Measurements from ENCODE around the gene ICAM5. TPM values are rescaled to one million over a fixed set of nuclear protein-coding genes. Genes with fewer than 3 reads are reported as not detected.

ICAM5 gene
- total RNA-seq, 1 donor from 2014 or later = 8.3 TPM

GRCh38 chr19:10344780-10345179 lies 55.0 kb downstream of the ICAM5 start:
- no peak for DNase-seq (ENCODE audit: low read depth)

Other genes with a start within 250 kb of the ICAM5 start
- gene SHFL, start 203.6 kb upstream of the ICAM5 start, total RNA-seq = 21.8 and 25.0 TPM in 2 replicates
- gene ANGPTL6, start 187.3 kb upstream of the ICAM5 start, total RNA-seq = 0.11 TPM in 1 of 2 replicates, not detected in the other
- gene PPAN, start 183.6 kb upstream of the ICAM5 start, total RNA-seq = 24.8 and 28.3 TPM in 2 replicates
- gene P2RY11, start 178.3 kb upstream of the ICAM5 start, total RNA-seq = 3.1 and 4.0 TPM in 2 replicates
- 226 and 251 TPM in 2 replicates for gene EIF3G, start 170.1 kb upstream of the ICAM5 start, total RNA-seq
- 53.8 and 70.1 TPM in 2 replicates for gene DNMT1, start 95.0 kb upstream of the ICAM5 start, total RNA-seq
- gene S1PR2, start 58.6 kb upstream of the ICAM5 start, total RNA-seq = 1.8 and 3.5 TPM in 2 replicates
- gene MRPL4, start 37.7 kb upstream of the ICAM5 start, total RNA-seq = 64.7 and 94.3 TPM in 2 replicates
- 5.1 and 21.3 TPM in 2 replicates for gene ICAM1, start 18.8 kb upstream of the ICAM5 start, total RNA-seq
- gene ICAM4, start 3.0 kb upstream of the ICAM5 start, total RNA-seq = 1.4 and 3.2 TPM in 2 replicates
- 1.8 and 4.2 TPM in 2 replicates for gene ZGLP1, start 19.9 kb downstream of the ICAM5 start, total RNA-seq
- gene FDX2, start 26.1 kb downstream of the ICAM5 start, total RNA-seq = 39.4 and 45.8 TPM in 2 replicates
- 11.9 and 12.5 TPM in 2 replicates for gene RAVER1, start 43.6 kb downstream of the ICAM5 start, total RNA-seq
- 4.2 and 5.3 TPM in 2 replicates for gene ICAM3, start 49.7 kb downstream of the ICAM5 start, total RNA-seq
- gene TYK2, start 90.6 kb downstream of the ICAM5 start, total RNA-seq = 61.6 and 67.2 TPM in 2 replicates
- 200 and 201 TPM in 2 replicates for gene CDC37, start 113.6 kb downstream of the ICAM5 start, total RNA-seq
- 1.1 and 1.2 TPM in 2 replicates for gene PDE4A, start 130.6 kb downstream of the ICAM5 start, total RNA-seq
- 80.2 and 102 TPM in 2 replicates for gene KEAP1, start 213.4 kb downstream of the ICAM5 start, total RNA-seq
- 0.21 and 1.1 TPM in 2 replicates for gene S1PR5, start 227.5 kb downstream of the ICAM5 start, total RNA-seq